GM18505 (cell line): ENCODE results near the gene CHMP1B.

ENCODE experiments used
- ATAC-seq: cut with Tn5 transposase; IDR thresholded peaks from one replicate; pipeline ENCODE4 v1.9.1; 2021; ENCODE audit not compliant: unreplicated experiment
- POLR2A ChIP-seq: IDR thresholded peaks from 4 replicates; pipeline ENCODE4 v1.6.1; 2011; ENCODE audit warnings: borderline replicate concordance; ENCODE audit not compliant: insufficient read depth, insufficient read length; ENCODE audit errors: extremely low read depth

Gene CHMP1B

GRCh38 chr18:11866329-11866728 lies 15.1 kb downstream of the CHMP1B start:
- no peak for TF ChIP-seq POLR2A
- no peak for ATAC-seq

DNA sequence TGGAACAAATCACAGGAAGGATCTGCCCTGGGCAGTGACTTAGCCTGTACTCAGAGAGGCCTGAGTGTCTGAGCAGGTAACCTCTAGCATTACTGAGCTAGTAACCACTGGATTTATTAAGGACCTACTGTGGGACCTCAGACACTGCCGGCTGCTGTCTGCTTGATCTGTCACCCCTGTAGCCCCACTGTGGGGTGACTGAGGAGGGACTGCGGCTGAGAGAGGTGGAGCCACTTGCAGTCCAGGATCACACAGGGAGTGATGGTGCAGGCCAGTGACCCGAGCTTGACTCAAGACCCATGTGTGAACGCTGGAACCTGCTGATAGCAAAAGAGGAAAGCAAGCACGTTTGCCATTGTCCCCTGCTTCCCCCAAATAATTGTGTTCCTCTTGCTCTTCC lies 15.6 kb downstream of the CHMP1B start:
- no peak for TF ChIP-seq POLR2A
- ATAC-seq, result no peak

- no peak for ATAC-seq
- no peak for TF ChIP-seq POLR2A
These were observed 17.0 kb downstream of the CHMP1B start for GRCh38 chr18:11868230-11868629.

DNA sequence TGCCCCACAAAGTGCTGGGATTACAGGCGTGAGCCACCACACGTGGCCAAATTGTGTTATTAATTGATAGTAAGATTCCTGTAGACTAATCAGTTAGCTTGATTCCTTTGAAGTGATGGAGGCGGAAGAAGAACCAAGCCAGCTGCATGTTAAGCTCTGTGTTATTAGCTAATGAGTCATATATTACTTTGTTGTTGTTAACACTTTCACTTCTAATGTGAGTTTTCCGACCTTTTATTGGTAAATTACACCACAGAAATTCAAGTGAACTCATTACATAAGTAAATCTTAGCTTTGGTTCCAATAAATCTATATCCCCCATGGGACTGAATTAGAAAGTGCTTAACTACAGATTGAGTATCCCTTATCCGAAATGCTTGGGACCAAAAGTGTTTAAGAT lies 20.3 kb downstream of the CHMP1B start:
- TF ChIP-seq POLR2A, result no peak
- ATAC-seq, result no peak

DNA sequence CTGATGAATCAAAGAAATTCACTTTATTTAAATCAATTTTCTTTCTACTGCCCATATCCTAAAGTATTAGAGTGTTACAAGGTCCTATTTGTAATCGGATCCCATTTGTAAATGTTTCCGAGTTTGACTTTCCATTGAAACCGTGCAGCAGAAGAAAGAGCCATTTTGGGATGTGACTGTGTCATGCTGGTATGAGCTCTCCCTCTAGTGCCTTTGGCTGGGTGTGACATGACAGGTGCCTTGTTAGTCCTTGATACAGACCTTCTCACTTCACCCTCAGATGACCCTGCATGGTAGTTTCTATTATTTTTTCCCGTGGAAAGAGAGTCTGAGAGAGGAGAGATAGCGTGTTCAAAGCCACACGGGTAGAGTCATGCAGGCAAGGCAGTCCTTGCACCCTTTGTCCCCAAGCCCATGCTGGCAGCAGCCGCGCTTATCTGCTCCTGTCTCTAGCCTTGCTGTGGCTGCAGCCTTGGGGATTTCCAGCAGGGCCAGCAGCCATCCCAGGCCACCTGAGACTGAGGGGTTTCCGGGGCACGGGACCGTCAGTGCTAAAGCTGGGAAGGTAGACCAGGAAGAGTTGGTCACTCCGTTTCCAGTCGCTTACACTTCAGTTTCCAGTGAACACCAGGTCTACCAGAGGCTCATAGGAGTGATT lies 21.4 kb downstream of the CHMP1B start:
- ATAC-seq, result no peak
- no peak for TF ChIP-seq POLR2A

DNA sequence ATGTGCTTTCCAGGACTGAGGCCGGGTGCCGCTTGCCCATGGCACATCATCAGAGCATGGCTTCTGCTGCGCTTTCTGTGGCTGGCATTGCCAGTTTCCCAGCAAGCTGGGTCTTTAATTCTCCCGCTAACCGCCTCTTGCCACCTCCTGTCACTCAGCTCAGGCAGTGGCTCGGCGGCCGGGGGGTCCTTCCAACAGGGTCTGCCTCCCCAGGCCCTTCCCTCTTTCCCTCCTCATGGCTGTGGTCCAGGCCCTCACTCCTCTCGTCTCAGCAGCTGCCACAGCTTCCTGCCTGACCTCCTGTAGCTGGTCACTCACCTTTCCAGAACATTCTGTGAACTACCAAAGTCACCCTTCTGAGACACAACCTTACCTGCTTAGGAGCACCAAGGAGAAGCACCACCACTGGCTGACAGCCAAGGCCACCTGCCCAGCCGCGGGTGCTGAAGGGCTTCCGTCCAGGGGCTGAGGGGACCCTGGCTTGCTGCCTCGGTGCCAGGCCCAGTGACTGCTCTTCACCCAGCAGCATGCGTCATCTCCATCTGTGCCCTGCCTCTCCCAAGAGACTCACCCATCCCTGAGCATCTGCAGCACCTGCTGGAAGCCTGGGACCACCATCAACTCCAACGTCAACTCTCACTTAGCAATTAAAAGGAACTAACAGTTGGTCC lies 22.6 kb downstream of the CHMP1B start:
- ATAC-seq, result no peak
- no peak for TF ChIP-seq POLR2A

DNA sequence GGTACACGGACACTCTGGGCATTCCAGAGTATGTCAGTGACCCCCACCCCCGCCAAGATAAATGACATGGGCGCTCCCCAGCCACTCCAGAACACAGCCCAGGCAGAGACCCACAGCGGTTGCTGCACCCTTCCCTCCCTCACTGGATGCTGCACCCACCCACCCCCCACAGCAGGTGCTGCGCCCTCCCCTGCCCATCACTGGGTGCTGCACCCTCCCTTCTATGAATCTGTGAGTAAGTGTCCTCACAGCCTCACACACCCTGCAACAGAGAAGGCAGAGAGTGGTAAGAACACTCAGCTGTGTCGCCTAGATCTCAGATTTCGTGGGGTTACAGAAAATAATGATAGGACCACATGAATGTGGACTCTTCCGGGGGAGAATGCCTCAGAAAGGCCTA lies 23.5 kb downstream of the CHMP1B start:
- ATAC-seq, result no peak
- no peak for TF ChIP-seq POLR2A

DNA sequence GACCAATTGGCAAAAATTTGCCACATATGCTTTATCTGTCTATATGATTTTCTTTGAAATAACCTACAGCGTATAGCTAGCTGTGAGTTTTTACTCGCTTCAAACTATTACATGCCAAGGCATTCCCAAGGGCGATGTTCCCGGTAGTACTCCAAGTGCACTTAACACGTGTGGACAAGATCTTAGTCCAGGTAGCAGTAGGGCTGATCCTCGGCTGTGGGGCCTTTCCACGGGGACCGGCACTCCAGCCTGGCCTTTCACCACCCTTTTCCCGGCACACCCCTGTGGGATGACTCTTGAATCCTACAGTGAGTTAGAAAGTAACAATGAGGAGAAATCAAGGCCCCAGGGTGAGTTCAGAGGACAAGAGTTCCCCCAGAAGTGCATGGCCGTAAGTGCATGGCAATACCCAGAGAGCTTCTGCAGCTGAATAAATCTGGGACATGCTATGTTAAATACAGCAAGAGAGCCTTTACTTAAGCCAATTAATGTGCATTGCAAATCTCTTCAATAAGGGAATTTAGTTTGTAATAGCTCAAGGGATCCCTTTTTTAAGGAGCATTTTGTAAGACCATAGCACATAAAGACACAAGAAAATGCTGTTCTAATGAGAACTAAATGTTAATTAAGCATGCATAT lies 26.4 kb downstream of the CHMP1B start:
- no peak for ATAC-seq
- no peak for TF ChIP-seq POLR2A

DNA sequence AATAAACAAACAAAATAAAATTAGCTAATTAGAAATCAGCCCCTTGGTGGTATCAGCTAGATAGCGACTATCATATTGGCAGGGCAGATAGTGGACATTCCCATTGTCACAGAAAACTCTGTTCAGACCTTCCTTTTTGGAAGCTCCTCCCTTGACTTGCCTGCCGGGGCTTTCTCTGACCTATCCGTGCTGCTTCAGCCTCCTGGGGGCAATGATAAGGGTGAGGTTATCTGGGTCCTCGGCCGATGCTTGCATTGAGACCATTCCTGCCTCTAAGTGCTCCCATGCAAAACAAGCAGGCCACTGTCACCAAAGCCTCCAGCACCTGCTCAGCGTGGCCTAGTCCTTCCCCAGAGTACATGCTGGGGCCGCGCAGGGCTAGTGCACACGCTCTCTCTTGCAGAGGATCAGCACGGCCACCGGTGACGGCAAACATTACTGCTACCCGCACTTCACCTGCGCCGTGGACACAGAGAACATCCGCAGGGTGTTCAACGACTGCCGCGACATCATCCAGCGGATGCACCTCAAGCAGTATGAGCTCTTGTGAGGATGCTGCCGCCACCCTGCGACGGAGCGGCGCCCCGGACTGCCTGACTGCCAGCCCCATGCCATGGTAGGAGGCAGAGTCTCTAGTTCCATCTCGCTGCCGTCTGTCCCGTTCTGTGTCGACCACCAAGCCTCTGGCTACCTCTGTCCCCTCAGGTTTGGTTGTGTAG lies 29.5 kb downstream of the CHMP1B start:
- ATAC-seq, result no peak
- TF ChIP-seq POLR2A, result no peak

DNA sequence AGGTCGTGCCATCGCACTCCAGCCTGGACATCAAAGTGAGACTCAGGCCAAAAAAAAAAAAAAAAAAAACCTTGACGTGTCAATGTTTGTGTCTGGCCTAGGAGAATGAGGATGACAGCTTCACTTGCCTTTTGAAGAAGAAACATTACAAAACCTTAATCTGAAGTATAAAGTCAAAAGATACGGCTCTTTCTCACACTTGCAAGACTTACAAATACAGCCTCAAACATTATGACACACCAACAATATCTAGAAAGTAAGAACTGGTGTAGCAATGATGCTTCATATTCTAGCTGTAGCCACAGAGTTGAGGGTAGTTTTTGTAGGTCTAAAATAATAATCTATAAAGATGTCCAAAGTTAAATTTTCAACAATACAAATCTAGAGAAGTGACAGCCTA lies 31.4 kb downstream of the CHMP1B start:
- ATAC-seq, result no peak
- TF ChIP-seq POLR2A, result no peak

GRCh38 chr18:11883153-11883552 lies 31.9 kb downstream of the CHMP1B start:
- TF ChIP-seq POLR2A, result no peak
- peak; percentile 90 for ATAC-seq

- no peak for ATAC-seq
- TF ChIP-seq POLR2A, result no peak
These were observed 33.3 kb downstream of the CHMP1B start for GRCh38 chr18:11884396-11885030.
